Embryonic facial prominence (tissue), 1 donor: ENCODE measurements around the gene CYB5R3.

Source experiments
- DNase-seq: peaks from one replicate; pipeline ENCODE4 v3.0.0-alpha.2; 2016; ENCODE audit errors: extremely low spot score

The CYB5R3 gene

DNA sequence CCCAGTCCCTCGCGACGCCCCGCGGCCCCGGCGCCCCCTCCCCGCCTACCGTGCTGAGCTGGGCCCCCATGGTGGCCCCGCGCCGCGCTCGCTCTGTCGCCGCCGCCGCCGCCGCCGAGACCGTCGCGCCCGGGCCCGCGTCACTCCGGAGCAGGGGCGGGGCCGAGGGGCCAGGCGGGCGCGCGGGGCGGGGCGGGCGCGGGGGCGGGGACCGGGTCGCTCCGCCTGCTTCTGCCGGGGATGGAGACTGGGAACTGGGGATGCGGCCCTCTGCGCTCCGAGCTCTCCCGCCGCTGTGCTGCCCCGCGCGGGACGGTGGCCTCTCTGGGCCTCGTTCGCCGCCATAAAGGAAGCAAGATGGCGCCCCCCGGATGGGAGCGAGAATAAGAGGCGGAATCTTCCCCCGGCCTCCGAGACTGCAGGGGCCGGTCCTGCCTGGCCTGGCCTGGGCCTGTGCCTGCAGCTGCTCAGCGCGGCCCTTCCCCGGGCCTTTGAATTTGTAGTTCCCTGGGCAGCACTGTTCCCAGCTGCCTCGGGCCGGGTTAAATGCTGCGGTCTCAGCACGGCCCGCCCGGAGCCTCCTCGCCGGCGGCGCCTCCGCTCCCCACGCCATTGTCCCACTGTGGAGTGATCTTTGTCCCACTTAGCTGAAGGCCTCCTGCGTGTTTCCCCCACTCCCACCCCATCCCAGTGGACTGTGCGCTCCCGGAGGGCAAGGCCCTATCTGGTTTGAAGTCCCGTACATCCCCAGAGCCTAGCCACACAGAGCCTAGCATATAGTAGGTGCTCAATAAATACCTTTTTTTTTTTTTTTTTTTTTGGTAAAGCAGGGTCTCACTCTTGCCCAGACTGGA is at the start of gene CYB5R3:
TSS of gene CYB5R3 (minus strand) at position 147 of the 854 bp plus-strand sequence. CDS start at position 70, 77 bp downstream.
- DNase-seq, result peak; percentile 77

DNA sequence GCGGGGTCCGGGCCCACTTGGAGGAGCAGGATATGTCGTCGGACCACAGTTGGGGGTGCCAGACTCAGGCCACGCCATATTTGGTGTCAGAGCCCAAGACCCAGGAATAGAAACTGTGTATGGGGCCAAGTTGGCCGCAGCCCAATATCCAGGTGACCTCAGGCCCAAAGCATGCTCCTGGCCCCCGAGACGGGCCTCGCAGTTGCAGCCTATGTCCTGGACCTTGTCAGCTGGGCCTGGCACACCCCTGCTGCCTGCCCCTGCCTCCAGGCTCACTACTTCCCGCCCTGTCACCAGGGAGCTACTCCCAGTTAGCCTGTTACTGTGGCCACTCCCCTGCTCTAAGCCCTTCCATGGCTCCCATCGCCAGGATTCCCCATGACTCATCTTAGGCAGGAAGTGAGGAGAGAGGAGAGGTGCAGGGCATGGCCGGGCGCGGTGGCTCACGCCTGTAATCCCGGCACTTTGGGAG is 48.4 kb upstream of the CYB5R3 start:
- DNase-seq, result no peak

DNA sequence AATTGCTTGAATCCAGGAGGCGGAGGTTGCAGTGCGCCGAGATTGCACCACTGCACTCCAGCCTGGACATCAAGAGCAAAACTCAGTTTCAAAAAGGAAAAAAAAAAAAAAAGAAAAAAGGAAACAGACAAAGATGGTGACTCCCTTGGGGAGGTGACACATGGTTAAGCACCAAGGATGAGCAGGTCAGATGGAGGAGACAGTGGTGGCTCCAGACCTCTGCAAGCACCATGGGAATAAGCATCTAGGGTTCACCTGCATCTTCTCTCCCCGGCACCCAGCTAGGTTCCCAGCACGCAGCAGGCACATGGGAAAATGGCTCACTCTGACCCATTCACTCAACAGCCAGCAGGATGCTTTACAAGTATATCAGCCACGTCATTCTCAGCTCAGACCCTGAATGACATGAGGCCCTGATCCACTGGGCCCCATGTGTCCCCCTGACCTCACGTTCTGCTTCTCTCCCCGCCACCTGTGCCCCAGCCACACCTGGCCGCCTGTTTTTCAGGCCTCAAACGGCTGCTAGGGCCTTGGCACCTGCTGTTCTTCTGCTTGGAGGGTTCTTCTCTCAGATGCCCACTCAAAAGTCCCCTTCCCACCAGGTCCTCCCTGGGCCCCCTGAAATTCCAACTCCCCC is 47.3 kb upstream of the CYB5R3 start:
- DNase-seq, result no peak

GRCh38 chr22:42695294-42695693 is 46.1 kb upstream of the CYB5R3 start:
- DNase-seq, result no peak

DNA sequence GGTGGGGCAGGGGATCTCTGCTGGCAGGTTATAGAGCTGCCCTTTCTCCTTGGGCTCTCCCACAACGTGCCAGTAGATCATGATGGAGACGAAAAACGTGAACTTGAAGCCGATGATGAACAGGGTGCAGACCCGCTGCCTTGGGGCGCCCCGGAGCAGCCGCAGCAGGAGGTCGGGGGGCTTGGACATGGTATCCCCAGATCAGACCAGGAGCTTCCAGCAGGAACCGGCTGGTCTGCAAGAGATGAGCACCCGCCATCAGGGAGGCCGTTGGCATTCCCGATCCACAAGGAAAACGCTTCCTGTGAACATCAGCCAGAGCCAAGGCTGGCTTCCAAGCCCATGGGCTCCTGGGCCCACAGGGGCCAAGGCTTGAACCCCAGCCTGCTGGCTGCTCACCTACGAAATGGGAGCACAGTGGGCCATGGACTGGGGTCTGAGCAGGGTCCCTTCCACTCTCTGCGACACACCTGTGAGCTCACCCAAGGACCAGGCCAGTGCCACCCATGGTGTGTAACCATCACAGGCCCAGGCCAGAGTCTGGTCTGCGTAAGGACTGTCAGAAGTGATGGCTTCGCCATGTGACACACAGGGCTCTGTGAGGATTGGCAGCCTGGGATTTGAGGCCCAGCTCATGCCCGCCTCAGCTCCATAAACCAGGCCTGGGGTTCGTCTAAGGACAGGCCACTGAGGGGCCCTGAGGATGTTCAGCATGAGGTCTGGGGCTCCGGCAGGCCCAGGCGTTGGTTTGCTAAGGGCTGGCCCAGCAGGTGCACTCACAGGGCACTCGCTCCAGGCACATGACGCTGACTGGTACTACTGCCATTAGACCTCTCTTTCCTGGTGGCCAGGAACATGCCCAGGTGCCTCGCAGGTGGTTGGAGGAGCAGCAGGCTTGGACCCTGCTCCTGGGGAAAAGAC is 44.8 kb upstream of the CYB5R3 start:
- DNase-seq, result no peak

DNA sequence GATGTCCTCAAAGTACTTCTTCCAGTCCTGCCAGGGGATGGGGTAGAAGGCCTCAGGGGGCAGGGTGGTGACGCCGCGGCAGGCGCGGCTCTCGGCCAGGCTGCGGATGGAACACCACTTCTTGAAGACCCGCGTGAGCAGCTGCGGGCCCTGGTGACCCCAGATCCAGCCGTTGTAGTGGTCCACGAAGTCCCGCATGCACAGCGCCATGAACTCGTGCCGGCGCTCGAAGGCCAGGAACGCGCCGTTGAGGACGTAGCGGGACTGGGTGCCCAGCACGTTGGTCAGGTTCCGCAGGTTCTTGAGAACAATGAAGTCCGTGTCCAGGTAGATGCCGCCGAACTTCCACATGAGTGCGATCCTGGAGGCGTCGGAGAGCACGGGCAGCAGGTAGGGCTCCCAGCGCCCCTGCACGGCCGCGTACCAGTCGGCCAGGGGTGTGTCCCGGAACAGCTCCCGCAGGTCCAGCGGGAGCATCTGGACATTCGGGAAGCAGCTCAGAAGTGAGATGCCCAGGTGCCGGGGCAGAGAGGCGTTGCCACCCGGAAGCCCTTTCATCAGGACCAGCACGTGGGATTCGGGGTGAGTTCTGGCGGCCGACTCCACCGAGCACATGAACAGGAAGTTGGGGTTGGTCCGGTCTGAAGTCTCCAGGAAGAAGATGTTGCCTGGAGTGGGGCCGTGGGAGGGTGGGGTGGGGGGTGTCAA is 44.0 kb upstream of the CYB5R3 start:
- no peak for DNase-seq

- DNase-seq, result no peak
These were observed 43.3 kb upstream of the CYB5R3 start for GRCh38 chr22:42692239-42693054.

GRCh38 chr22:42691440-42691839 is 42.2 kb upstream of the CYB5R3 start:
- DNase-seq, result no peak

GRCh38 chr22:42688241-42689211 is 39.3 kb upstream of the CYB5R3 start:
- DNase-seq, result peak; percentile 89

DNA sequence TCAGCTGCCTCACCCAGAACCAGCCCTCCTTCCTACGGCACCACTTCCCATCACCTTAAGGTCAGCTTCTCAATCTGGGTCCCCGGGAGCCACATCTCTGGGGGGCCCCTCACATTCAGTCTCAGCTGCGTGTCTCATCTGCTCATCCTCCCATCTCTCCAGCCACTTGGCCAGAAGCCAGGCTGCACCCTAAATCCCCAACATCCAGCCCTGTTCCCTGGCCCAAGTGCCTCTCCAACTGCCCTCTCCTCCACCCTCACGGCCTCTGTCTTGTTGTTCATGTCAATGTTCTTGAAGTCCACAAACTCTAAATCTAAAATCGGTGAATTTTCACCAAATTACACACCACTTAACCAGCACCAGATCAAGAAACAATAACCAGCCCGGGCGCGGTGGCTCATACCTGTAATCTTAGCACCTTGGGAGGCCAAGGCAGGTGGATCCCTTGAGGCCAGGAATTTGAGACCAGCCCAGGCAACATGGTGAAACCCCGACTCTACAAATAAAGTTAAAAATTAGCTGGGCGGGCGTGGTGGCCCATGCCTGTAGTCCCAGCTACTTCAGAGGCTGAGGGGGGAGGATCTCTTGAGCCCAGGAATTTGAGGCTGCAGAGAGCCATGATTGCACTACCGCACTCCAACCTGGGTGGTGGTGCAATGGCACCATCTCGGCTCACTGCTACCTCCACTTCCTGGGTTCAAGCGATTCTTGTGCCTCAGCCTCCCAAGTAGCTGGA is 37.7 kb upstream of the CYB5R3 start:
- DNase-seq, result no peak

DNA sequence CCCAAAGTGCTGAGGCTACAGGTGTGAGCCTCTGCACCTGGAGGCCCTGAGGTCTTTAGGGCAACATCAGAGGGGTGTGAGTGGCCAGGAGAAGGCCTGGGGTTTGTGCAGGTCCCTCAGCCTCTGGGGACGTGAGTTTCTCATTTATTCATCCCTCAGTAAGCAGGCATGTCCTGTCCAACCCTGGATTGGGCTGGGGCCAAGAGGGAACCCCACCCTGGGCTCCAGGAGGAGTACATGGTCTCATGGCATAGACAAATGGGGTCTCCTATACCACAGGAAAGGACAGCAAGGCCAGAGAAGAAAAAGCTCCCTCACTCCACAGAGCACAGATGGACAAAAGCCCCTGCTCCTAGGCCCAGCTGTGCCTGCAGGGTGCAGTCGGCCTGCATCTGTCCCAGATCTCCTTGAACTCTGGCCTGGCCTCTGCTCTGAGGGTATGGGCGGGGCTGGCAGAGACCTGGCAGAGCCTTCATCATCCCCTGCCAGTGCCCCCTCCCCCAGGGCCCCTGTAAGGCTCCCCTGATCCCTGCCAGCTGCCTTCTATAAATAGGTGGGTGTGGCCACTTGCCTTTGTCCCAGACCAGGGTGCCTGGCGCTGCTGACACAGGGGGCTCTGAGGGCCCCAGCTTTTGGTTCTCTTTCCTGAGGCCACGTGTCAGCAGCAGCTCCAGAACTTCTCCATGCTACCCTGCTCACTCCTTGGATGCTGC is 36.9 kb upstream of the CYB5R3 start:
- DNase-seq, result no peak

DNA sequence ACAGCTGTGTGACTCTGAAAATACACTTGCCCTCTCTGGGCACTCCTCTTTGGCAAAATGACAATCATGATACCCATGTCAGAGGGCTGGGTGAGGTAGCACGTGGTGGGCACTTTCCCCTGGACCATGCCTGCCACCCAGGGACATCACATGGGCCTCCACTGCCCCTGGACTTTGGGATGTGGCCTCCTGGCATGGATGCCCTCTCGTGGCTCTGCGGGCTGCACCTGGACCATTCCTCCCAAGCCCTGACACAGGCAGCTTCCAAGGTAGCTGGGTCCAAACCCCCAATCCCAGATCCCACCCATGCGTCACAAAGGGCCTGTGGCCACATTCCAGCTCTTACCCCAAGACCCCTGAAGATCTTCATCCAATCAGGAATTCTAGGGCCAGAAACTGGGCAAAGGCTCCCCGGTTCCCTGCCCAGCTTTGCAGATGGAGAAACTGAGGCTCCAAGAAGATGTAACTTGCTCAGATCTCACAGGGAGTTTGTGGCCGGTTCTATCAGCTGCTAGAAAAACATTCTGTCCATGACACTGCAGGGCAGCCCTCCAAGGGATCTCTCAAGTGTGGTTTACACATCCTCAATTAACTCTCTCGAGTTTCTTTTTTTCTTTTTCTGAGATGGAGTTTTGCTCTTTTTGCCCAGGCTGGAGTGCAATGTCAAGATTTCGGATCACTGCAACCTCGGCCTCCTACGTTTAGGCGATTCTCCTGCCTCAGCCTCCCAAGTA is 35.4 kb upstream of the CYB5R3 start:
- DNase-seq, result no peak

DNA sequence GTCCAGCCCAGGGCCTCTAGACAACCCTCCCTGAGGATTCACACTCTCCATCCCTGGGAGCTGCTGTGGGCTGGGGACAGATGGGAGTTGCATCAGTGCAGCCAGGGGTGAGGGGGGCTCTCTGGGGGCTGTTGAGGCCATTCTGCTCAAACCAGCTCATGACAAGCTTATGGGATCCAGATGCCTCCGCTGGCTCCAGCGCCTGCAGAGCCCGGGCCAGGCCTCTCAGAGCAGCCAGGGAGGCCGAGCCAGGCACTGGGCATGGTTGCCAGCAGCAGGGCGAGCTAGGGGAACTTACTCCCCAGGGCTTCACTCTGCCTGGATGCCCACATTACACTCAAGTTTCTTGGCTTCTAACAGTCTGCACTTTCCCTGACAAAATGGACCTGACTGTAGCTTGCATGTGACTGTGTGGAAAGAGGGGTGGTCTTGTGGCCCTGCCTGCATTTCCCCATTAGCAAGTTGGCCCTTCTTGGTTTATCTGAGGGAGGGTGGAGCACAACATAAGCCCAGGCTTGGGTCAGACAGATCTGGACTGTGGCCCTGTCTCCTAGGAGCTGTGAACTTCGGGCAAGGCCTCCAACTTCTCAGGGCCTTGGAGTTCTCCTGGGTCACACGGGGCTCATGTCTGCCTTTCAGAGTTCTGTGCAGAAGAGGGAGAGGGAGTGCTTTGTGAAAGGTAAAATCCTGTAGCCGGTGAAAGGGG is 34.5 kb upstream of the CYB5R3 start:
- no peak for DNase-seq

DNA sequence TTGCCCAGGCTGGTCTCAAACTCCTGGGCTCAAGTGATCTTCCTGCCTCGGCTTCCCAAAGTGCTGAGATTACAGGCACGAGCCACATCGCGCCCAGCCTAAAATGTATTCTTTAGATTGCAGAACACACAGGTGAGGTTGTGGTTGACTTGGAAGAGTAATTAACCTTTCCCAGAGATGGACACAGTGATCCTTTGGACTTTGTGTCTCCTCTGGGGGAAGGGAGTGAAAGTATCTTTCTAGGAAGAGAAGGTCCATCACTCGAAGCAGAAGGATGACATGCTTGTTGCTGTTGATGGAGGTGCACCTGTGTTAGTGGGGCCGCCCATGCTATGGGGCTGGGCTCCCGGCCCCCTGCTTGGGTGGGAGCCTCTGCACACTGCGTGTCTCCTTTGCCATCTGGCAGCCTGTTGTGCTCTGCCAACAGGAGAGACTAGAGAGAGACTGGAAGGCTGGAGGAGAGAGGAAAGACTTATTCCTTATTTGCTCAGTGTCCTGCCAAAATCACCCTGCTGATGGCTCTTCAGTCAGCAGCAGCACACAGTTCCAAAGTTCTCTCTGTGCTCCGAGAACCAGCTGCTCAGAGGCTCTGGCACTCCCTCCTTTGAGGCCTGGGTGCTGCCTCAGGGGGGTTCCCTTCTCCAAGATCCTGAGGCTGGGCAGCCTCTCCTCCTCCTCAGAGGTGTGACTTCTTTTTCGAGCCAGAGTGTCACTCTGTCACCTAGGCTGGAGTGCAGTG is 33.1 kb upstream of the CYB5R3 start:
- no peak for DNase-seq

GRCh38 chr22:42680648-42681047 is 31.5 kb upstream of the CYB5R3 start:
- no peak for DNase-seq

DNA sequence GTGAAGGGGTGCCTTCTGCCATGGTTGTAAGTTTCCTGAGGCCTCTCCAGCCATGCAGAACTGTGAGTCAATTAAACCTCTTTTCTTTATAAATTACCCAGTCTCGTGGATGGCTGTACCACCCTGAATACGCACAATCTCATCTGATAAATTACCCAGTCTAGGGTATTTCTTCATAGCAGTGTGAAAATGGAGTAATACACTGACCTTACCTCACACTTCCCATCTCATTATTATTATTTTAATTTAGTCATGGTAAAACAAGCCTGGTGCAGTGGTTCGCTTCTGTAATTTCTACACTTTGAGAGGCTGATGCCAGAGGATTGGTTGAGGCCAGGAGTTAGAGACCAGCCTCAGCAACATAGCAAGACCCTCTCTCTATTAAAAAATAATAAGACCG is 30.5 kb upstream of the CYB5R3 start:
- DNase-seq, result no peak
